ENCODE data around the gene USP26.
"Not testable (repeated sequence)": the region's sequence is repeated elsewhere in the genome, so short reads cannot be mapped to it uniquely, and the experiment has no call there.

USP26 gene

GRCh38 chrX:133042260-133042659, 54.6 kb downstream of the USP26 start:
- no peak for DNase-seq (ENCODE audit: low read depth in 4 of 4, low spot score in 1 of 4)

- no peak for DNase-seq (ENCODE audit: low read depth in 4 of 4, low spot score in 1 of 4)
Observed at GRCh38 chrX:133033010-133033409, 63.9 kb downstream of the USP26 start.

GRCh38 chrX:133018229-133018628, 78.7 kb downstream of the USP26 start:
- DNase-seq (ENCODE audit: low read depth in 4 of 4, low spot score in 1 of 4) = no peak

GRCh38 chrX:133007458-133007857, 89.5 kb downstream of the USP26 start:
- DNase-seq (ENCODE audit: low read depth in 4 of 4, low spot score in 1 of 4) = no peak

- DNase-seq (ENCODE audit: low read depth in 4 of 4, low spot score in 1 of 4) = no peak
Observed at GRCh38 chrX:133005616-133006015, 91.3 kb downstream of the USP26 start.

- DNase-seq (ENCODE audit: low read depth in 4 of 4, low spot score in 1 of 4) = no peak
Observed at GRCh38 chrX:133005042-133005441, 91.9 kb downstream of the USP26 start.

DNA sequence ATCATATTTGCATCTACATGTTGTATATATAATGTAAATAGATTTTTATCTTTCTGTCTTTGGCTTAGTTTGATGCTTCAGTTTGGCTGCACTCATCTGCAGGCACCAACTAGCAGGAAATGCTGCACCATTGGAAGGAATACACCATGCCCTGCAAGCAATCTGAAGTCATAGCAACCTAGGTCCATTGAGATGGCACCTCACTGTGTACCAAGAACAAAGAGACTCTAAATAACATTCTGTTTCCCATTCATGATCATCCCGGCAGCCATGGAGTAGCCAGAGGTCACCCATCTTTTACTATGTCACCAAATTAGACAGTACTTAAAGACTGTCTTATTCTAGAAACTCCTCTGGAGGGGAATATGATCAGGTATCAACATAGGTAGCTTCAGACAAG, 97.7 kb downstream of the USP26 start:
- DNase-seq (ENCODE audit: low read depth in 4 of 4, low spot score in 1 of 4) = no peak

DNA sequence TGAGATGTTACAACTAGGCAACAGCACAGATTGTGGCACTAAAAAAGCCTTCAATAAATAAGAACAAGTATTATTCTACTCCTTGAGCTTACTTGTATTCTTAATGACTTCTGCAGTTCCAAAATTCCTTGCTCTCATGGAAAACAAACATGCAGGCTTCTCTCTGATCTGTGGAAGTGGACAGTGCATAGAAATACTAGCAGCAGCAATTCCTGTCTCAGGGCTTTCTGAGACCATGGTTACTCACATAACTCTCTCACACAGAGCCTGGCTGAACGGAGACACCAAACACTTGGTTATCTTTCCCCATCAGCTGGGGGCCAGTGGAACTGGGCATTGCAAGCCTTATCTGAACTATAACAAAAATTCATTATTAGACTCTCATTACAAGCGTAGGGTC, 106.1 kb downstream of the USP26 start:
- DNase-seq (ENCODE audit: low read depth in 4 of 4, low spot score in 1 of 4) = no peak

- DNase-seq (ENCODE audit: low read depth in 4 of 4, low spot score in 1 of 4) = no peak
Observed at GRCh38 chrX:132986556-132986955, 110.4 kb downstream of the USP26 start.

DNA sequence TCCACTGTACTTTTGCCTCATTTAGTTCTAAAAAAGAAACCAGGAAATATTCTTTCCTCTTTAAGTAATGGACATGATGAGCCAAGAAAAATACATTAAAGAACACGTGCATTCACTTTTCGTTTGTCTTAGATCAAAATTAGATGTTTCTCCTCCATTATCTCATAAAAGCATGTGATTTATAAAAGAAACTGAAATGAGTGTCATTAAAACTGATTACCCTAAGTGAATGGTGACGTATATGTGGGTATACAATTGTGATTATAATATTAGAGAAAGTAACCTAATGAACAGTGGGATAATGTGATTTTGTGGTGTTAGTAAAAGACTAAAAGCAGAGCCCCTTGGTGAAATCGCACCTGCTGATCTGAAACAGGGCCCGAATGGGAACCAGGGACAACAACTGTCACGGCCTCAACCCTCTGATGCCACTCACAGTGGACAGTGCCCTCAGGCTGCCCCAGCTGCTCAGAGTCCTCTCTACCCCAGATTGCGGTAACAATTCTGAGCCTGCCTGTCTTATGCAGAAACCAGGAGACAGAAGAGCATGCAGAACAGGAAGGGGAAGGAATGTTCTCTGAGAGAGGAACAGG, 112.8 kb downstream of the USP26 start:
- DNase-seq (ENCODE audit: low read depth in 4 of 4, low spot score in 1 of 4) = no peak

- no peak for DNase-seq (ENCODE audit: low read depth in 4 of 4, low spot score in 1 of 4)
Observed at GRCh38 chrX:132983496-132983895, 113.4 kb downstream of the USP26 start.

DNA sequence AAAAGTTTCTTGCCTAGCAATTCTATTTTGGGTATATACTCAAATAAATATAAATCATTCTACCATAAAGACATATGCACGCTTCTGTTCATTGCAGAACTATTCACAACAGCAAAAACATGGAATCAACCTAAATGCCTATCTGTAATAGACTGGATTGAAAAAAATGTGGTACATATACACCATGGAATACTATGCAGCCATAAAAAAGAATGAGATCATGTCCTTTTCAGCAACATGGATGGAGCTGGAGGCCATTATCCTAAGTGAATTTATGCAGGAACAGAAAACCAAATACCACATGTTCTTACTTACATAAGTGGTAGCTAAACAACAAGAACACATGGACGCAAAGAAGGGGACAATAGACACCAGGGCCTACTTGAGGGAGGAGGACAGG, 116.9 kb downstream of the USP26 start:
- not testable (repeated sequence) for DNase-seq (ENCODE audit: low read depth in 4 of 4, low spot score in 1 of 4)

Data from stimulated activated CD4-positive, alpha-beta T cell treated with anti-CD3 and anti-CD28 coated beads, Interleukin-1b, Interleukin-23, amount 100 ng/mL, for 24 hours (primary cell).